ENCODE results near the gene C4orf51. TPM values are rescaled to one million over a fixed set of nuclear protein-coding genes. Genes with fewer than 3 reads are reported as not detected.

C4orf51 gene
- total and polyA plus RNA-seq, 2 donors from 2014 or later, result not detected

DNA sequence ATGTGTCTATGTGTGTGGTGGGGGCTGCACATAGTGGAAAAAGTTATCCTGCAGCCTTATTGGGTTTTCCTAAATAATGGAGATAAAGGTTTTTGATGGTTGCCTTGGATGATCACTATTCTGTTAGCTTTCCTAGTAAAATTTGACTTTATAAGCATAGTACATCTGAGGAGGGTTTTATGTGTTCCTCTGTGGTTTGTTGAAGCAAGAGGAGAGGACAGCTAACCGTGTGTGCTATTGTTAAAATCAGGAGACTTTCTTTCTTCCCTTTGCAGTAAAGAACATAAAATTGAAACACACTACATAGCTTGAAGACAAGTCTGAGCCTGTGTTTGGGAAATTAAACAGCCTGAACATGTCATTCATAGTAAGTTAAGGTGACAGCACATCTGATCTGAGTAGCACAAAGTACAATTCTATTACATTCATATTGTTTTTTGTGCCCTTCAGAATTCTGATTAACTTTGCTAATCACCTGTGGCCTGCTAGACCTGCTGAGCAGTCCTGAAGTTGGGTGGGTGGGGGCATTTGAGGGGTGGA is 36.8 kb downstream of the C4orf51 start:
- H3K27me3 ChIP-seq (ENCODE audit: control insufficient read depth, insufficient read depth, low read length), result no peaks in the 10 kb centered on the region
- FAIRE-seq (no peak), DNase-seq (no peak)
- no peak overlapping the region for H3K27ac ChIP-seq (ENCODE audit: low read depth in 2 of 2, low read length in 2 of 2)
- H3K9ac ChIP-seq (ENCODE audit: low read length in 3 of 3), result no peak overlapping the region
- no peaks in the 10 kb centered on the region for H3K9me3 ChIP-seq (ENCODE audit: control insufficient read depth in 2 of 3, insufficient read depth in 1 of 3, low read length in 3 of 3)
- no peaks in the 10 kb centered on the region for H3K36me3 ChIP-seq (ENCODE audit: control insufficient read depth in 2 of 3, insufficient read depth in 3 of 3, low read length in 3 of 3)
- peaks cover 0 to 6% (median 0%) of the 10 kb centered on the region in 3 donors for H3K4me1 ChIP-seq (ENCODE audit: control insufficient read depth in 2 of 3, insufficient read depth in 2 of 3, low read depth in 1 of 3, low read length in 3 of 3)
- intact Hi-C loops (cut with DNase I), result no loop called here
- H3K4me3 ChIP-seq (ENCODE audit: low read length in 3 of 3), result no peak overlapping the region
- TF ChIP-seq, protein P1, sequence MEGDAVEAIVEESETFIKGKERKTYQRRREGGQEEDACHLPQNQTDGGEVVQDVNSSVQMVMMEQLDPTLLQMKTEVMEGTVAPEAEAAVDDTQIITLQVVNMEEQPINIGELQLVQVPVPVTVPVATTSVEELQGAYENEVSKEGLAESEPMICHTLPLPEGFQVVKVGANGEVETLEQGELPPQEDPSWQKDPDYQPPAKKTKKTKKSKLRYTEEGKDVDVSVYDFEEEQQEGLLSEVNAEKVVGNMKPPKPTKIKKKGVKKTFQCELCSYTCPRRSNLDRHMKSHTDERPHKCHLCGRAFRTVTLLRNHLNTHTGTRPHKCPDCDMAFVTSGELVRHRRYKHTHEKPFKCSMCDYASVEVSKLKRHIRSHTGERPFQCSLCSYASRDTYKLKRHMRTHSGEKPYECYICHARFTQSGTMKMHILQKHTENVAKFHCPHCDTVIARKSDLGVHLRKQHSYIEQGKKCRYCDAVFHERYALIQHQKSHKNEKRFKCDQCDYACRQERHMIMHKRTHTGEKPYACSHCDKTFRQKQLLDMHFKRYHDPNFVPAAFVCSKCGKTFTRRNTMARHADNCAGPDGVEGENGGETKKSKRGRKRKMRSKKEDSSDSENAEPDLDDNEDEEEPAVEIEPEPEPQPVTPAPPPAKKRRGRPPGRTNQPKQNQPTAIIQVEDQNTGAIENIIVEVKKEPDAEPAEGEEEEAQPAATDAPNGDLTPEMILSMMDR (IDR thresholded peaks at IDR 0.05; ENCODE audit: borderline replicate concordance, extremely low read depth, insufficient read depth), result no peak

DNA sequence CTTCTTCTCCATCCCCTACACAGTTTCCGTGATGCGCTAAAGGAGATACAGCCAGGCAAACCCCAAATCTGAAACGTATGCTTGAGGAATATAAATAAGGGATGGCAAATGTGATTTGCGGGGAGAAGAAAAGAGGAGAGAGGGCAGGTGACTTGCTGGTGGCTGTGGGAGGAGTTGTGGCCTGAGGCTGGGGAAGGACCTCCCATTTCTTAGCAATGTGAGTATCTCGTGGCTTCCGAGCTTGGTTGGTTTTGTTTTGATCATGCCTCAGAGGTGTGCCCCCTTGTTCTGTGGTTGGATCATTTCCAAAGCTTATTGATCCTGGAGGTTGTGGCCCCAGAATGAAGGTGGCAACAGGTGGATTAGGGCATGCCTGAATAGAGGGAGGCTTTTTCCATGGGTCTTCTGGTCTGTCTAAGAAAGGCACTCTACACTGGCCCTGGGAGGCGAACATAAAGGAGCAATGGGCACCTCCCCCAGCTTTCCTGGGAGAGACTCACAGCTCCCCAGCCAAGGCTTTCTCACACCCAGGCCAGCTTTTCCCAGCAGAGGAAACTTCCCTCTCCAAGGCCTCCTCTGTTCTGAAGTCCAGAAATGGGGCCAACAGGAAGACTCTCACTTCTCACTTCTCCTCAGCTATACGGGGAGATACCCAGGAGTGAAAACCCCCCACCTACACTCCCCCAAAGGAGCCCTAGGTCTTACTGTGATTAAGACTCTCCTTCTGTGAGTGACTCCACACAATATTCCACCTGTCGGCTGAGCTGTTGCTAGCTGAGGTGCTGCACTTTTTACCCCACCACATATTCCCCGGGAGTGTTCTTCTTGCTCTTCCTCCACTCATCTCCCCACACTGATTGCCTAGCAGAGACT is 40.0 kb downstream of the C4orf51 start:
- H3K9me3 ChIP-seq (ENCODE audit: control insufficient read depth in 2 of 3, insufficient read depth in 1 of 3, low read length in 3 of 3), result no peaks in the 10 kb centered on the region
- H3K9ac ChIP-seq (ENCODE audit: low read length in 3 of 3), result no peak overlapping the region
- peaks cover 0 to 6% (median 0%) of the 10 kb centered on the region in 3 donors for H3K4me1 ChIP-seq (ENCODE audit: control insufficient read depth in 2 of 3, insufficient read depth in 2 of 3, low read depth in 1 of 3, low read length in 3 of 3)
- TF ChIP-seq, protein P1 (IDR thresholded peaks at IDR 0.05; ENCODE audit: borderline replicate concordance, extremely low read depth, insufficient read depth), result no peak
- no peaks in the 10 kb centered on the region for H3K27me3 ChIP-seq (ENCODE audit: control insufficient read depth, insufficient read depth, low read length)
- no peaks in the 10 kb centered on the region for H3K36me3 ChIP-seq (ENCODE audit: control insufficient read depth in 2 of 3, insufficient read depth in 3 of 3, low read length in 3 of 3)
- intact Hi-C loops (cut with DNase I), result no loop called here
- FAIRE-seq (no peak), DNase-seq (peak in 1 of 5 donors; percentile 24)
- peak overlapping the region; percentile 36 to 48 for H3K27ac ChIP-seq (ENCODE audit: low read depth in 2 of 2, low read length in 2 of 2)
- no peak overlapping the region for H3K4me3 ChIP-seq (ENCODE audit: low read length in 3 of 3)

DNA sequence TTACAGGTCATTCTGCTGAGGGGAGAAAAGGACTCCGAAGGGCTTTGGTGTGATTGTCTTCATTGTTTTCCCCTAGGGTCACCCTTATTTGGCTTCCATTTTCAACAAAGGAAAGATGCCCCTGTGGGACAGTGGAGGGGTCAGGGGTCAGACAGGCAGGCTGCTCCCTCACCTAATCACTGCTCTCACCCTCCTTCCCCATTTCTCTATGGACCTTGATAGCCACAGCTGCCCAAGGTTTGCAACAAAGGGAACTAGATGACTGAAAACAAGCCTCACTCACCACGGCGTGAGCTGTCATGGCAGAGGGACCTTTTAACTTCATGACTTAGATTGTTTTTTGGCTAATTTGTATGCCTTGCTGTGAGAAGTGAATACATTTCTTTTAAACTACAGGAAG is 40.7 kb downstream of the C4orf51 start:
- H3K4me3 ChIP-seq (ENCODE audit: low read length in 3 of 3), result no peak overlapping the region
- TF ChIP-seq, protein P1 (IDR thresholded peaks at IDR 0.05; ENCODE audit: borderline replicate concordance, extremely low read depth, insufficient read depth), result no peak
- peak overlapping the region; percentile 48 to 69 for H3K27ac ChIP-seq (ENCODE audit: low read depth in 2 of 2, low read length in 2 of 2)
- DNase-seq, result no peak
- H3K27me3 ChIP-seq (ENCODE audit: control insufficient read depth, insufficient read depth, low read length), result no peaks in the 10 kb centered on the region
- intact Hi-C loops (cut with DNase I), result no loop called here
- H3K9me3 ChIP-seq (ENCODE audit: control insufficient read depth in 2 of 3, insufficient read depth in 1 of 3, low read length in 3 of 3), result no peaks in the 10 kb centered on the region
- FAIRE-seq, result no peak
- no peak overlapping the region for H3K9ac ChIP-seq (ENCODE audit: low read length in 3 of 3)
- H3K36me3 ChIP-seq (ENCODE audit: control insufficient read depth in 2 of 3, insufficient read depth in 3 of 3, low read length in 3 of 3), result no peaks in the 10 kb centered on the region
- H3K4me1 ChIP-seq (ENCODE audit: control insufficient read depth in 2 of 3, insufficient read depth in 2 of 3, low read depth in 1 of 3, low read length in 3 of 3), result peaks cover 0 to 6% (median 0%) of the 10 kb centered on the region in 3 donors
